NCI-H2107 (cell line): ENCODE measurements around the gene ANP32D.
"Not testable (repeated sequence)": the region's sequence is repeated elsewhere in the genome, so short reads cannot be mapped to it uniquely, and the experiment has no call there.

Experiments used
- DNase-seq: peaks from one replicate; lab custom pipeline; 2025; lab: John Stamatoyannopoulos, UW

The ANP32D gene

DNA sequence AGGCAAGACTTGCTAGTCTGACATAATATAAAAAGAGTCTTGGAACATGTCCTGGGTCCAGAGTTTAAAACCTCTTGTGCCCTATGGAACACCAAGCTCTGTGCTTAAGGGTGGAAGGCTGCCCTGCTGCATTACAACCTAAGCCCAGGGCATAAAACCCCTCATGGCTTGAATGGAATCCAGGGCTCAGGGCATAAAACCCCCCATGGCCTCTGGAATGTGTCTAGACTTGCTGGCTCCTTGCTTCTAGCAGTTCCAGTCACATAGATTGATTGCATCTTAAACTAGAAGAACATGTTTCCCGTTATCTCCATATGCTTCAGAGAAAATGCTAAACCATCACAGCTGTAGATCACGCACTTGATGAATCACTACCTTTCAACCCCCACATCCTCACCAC is 34.5 kb downstream of the ANP32D start:
- DNase-seq = not testable (repeated sequence)

DNA sequence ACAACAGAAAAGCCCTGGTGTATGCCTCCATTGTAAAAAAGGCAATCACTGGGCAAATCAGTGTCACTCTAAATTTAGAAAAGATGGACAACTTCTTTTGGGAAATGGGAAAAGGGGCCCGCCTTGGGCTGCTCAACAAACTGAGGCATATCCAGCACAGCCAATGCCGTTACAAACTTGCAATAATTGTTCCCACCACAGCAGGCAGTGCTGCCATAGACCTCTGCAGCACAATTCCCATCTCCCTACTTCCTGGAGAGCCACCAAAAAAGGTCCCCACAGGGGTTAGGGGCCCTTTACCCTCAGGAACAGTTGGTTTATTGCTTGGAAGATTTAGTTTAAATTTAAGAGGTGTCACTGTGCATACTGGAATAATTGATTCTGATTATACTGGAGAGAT is 36.6 kb downstream of the ANP32D start:
- no peak for DNase-seq

DNA sequence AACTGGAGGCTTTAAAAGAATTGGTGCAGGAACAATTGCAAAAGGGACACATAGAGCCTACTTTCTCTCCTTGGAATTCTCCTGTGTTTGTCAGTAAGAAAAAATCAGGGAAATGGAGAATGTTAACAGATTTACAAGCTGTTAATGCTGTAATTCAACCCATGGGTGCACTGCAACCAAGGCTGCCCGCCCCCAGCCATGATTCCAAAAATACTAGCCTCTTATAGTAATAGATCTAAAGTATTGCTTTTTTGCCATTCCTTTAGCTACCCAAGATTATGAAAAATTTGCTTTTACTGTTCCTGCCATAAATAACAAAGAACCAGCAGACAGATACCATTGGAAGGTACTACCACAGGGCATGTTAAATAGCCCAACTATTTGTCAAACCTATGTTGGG is 37.8 kb downstream of the ANP32D start:
- DNase-seq = no peak

DNA sequence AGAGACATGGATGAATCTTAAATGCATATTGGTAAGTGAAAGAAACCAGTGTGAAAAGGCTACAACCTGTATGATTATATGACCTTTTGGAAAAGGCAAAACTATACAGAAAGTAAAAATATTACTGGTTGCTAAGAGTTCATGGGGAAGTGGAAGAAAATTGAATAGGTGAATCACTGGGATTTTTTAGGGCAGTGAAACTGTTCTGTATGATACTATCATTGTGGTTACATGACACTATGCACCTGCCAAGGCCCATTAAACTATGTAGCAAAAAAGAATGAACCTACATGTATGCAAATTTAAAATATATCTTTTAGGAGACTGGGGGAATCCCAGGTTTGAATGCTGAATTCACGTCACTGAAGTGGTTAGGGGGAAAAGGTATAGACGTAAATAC is 40.5 kb downstream of the ANP32D start:
- no peak for DNase-seq

DNA sequence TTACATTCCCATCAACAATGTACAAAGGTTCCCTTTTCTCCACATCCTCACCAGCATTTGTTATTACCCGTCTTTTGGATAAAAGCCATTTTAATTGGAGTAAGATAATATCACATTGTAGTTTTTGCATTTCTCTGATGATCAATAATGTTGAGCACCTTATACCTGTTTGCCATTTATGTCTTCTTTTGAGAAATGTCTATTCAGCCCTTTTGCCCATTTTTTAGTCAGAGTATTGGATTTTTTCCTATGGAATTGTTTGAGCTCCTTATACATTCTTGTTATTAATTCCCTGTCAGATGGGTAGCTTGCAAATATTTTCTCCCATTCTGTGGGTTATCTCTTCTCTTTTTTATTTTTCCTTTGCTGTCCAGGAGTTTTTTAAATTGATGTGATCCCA is 42.4 kb downstream of the ANP32D start:
- no peak for DNase-seq

DNA sequence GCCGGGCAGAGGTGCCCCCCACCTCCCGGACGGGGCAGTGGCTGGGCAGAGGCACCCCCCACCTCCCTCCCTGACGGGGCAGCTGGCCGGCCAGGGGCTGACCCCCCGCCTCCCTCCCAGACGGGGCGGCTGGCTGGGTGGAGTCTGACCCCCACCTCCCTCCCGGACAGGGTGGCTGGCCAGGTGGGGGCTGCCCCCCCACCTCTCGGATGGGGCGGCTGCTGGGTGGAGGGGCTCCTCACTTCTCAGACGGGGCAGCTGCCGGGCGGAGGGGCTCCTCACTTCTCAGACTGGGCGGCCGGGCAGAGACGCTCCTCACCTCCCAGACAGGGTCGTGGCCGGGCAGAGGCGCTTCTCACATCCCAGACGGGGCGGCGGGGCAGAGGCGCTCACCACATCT is 48.0 kb downstream of the ANP32D start:
- DNase-seq = not testable (repeated sequence)
